GM18907 (cell line): ENCODE measurements around the gene MED12L.
A peak's percentile ranks its signal among the peaks of the same experiment; 100 is the strongest.
"Not testable (repeated sequence)": the region's sequence is repeated elsewhere in the genome, so short reads cannot be mapped to it uniquely, and the experiment has no call there.

Source experiments
- ATAC-seq: cut with Tn5 transposase; IDR thresholded peaks from one replicate; pipeline ENCODE4 v1.9.1; 2021; ENCODE audit warnings: mild to moderate bottlenecking, moderate library complexity; ENCODE audit not compliant: unreplicated experiment

The MED12L gene

DNA sequence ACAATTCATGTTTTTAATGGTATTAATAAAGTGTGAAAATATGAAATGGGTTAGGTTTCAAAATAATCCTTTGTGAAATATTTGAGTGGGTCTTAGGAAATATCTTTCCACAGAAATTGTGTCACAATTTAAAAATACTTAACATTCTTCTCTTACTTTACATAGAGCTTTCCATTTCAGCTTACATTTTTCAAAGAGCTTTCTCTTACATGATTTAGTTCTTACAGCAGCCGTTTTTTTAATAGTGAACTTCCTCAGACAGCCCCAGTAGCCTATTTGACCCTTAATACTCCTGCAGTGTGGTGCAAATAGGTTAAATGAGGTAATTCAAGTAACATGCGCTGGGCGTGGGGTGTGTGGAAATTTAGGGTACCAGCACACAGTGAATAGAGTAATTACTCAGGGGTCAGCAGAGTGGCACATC is 277.3 kb downstream of the MED12L start:
- ATAC-seq = no peak

DNA sequence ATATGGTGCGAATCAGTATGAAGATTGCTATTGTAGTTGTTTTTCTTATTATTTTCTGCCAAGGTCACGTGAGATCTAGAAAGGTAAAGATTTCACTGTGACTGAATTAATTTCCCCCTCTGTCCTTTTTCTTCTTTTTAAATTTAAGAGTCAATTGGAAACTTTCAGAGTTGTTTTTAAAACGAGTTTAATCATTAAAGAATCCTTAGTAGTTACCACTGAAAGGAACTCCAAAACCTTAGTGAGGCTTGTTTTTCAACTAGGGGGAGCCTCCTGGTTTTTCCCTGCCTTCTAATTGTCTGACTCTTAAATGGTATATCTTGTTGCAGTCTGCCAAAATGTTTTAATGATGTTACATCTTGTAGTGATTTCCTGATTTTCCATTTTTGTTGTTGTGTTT is 281.5 kb downstream of the MED12L start:
- ATAC-seq = no peak

DNA sequence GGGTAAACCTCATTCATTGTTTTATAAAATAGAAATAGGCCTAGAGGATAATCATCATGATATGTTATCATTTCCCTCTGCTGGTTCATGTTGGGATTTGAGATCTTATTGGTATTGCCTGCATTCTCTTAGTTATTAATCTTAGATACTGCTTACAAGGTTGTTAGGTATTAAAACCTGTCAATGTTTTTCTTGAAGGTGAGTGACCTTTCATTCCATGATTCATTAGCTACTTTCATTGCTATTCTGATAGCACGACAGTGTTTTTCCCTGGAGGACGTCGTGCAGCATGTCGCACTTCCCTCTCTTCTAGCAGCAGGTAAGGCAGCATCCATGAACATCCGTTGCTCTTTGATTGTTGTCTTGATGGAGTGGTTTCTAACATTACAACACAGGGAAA is 282.0 kb downstream of the MED12L start:
- ATAC-seq = no peak

DNA sequence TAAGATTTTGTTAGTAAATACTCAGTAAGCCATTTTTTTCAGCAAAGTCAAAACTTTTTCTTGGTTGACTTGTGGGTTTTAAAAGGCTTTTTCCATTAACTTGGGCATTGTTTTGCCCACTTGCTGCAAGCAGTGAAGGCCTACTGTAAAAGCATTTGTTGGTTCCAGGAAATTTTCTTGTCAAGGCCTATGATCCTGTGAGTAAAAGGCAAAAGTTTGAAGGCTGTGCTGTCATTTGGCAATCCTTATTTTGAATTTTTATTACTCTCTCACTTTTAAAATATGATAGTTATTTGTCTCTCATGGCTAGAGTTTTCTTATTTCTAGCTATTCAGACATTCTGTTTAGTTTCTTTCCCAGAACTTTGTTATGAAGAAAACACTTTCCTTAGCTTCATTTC is 286.1 kb downstream of the MED12L start:
- no peak for ATAC-seq

DNA sequence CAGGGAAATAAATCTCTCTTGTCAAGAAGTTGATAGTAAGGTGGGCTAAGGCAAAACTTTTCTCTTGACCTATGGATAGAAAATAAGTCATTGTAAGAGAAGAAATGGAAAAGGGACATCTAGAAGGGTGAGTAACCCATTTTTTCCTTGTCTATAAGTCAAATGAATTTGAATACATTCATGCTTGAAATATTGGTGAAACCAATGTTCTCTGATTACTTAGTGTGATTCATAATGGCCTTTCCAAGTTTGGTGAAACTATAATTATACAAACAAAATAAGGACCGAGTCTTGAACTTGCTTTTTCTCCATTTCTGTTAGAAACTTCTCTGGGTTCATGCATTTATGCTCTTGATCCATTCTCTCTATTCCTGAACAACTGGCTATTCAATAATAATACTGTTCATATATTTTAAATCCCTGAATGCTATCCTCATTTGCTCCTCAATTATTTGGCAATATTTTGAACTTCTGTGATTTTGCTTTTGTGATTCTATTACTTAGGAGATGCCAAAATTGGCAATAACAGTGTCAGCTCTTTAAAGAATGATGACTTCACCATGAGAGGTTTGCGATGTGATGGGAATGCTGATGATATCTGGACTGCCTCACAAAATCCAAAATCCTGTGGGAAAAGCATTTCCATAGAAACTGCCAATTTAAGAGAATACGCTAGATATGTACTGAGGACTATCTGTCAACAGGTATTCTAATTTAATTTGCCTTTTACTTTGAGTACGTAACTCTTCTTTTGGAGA is 286.8 kb downstream of the MED12L start:
- ATAC-seq = no peak

DNA sequence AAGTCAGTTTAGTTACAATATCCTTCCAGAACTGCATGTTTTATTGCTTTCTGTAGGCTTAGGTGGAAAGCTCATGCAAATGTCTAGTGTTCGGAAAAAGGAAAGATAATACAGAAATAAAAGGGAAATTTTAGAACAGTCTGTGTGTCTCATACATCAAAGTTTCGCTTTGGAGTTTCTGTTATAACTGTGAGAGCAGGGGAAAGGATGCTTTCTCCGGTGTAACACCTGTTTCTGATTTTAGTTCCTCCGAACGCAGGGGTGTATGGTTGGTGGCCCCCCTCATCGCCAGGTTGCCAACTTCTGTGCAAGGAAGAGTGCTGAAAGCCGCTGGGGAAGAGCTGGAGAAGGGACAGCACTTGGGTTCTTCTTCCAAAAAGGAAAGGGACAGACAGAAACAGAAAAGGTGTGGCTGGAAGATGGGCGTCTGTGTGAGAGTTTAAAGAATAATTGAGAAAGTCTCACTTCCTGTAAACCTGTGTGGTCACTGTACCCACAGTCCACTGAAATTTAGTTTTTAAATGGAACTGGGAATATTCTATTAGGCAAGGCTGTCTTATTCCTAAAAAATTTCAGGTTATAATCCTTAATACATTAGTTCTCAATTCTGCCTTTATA is 292.4 kb downstream of the MED12L start:
- no peak for ATAC-seq

DNA sequence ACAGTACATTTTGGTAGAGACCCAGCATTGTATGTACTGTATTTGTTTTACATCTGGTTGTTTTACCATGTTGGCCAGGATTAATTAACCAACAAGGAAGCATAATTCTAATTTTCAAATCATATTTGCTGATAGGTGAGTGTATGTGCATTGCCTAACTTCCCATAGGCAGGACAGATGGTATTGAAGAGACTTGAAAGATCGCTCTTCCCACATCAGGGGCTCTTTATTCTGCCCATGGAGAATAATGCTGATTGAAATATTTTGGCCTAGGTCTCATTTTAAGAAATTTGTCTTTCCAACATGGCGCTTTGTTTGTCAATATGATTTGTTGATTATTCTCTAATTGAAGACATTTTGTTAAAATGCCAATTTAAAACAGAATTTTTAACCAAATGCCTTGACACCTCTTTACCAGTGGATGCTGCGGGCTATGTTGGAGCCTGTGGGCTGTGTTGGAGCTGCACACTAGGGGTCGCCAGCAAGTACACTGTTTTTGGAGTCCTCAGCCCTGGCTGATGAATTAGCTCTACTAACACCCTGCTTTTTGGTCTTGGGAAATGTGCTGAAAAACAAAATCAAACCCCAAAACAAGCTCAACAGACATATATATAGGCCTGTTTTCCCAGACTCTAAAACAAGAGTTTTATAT is 293.7 kb downstream of the MED12L start:
- ATAC-seq = peak; percentile 35

DNA sequence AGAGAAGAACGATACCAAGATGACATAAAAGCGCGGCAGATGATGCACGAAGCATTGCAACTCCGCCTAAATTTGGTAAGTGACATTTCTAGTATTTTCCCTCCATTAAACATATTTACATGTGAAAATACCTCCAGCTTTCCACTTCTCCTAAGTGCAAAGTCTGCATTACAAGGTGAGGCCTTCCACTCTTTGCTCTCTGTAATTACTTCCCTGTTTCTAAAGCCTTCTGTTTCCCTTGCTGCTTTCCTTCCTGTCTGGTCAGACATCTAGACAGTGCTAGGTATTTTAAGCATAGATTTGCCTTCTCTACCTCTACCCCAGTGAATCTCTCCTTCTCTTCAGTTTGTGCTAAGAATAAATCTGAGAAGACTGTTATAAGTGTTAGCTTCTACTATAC is 297.2 kb downstream of the MED12L start:
- ATAC-seq = peak; percentile 39

DNA sequence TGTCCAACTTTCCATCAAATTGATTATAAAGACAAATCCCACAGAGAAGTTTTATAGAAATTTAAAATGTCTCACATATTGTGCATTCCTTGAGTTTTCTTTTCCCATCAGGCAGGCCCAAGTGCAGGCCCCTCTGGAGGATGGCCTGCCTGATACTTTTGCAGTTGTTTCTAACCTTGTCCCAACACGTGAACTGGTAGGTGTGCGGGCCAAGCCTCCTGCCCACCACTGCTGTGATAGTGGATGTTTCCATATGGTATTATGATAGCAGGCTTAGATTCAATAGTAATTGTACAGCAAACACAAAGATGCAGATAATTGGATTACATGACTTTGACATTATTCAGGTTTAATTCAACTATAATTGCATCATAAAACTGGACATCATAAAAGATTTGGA is 297.6 kb downstream of the MED12L start:
- peak; percentile 22 for ATAC-seq

DNA sequence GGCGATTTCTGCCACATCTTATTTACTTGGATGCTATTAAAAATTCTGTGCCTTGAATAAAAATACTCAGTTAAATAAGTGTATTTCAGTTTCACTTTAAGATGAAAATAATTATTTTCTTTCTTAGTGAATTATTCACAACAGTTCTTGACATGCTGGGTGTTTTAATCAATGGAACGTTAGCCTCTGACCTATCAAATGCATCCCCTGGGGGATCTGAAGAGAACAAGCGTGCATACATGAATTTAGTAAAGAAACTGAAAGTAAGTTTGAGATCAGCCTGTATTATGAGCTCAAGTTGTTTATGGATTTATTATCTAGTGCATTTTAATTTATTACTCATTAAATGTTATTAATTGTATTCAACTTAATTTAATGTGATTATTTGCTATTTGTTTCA is 298.5 kb downstream of the MED12L start:
- ATAC-seq = peak; percentile 76

DNA sequence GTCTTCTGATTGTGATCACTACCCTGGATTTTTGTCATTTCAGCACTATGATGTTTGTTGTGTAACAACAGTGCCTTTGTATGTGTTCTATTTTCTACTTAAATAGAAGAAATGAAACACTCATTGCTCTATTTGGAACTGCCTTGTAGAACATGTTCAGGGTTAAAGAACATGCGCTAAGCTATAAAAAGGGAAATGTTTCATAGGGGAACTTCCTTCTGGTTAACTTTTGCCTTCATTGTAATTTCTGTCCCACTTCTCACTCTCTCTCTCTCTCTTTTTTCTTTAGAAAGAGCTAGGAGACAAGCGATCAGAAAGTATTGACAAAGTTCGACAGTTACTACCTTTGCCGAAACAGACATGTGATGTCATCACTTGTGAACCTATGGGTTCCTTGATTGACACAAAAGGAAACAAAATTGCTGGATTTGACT is 299.3 kb downstream of the MED12L start, which contains the start of gene P2RY12:
TSS of gene P2RY12 (minus strand) at position 13 of the 434 bp plus-strand sequence. CDS start 45,908 bp downstream, outside the sequence.
- peak; percentile 39 for ATAC-seq

DNA sequence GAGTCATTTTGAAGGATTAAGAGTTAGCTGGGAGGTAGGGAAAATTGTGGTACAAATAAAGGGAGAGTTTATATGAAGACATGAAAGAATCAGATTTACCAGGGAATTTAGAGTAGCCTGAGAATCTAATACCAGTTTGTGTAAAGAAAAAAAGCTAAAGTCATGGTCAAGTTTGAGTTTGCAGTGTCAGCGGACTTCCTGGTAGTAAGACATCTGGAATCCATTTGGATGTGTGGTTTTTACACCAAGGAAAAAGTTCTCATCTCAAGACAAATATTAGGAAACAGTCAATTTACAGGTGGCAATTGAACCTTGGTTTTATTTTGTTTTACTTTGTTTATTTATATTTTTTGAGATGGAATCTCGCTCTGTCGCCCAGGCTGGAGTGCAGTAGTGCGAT is 300.6 kb downstream of the MED12L start:
- no peak for ATAC-seq

DNA sequence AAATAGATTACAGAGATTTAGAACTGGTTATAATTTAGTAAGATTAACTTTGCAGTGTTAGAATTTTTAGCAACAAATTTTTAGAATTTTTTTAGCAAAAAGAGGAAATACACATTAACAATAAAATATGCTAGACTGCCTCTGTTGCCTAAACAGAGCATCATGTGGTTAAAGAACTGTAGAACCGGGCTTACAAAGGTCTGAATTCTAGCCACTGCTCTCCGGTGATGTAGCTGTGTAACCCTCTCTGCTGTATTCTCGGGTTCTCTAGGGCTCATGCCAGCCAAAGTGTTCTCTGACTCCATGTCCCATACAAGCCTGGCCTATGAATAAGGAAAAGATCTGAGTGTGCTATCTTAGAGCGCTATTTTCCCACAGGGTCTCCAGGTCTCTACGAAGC is 302.0 kb downstream of the MED12L start:
- ATAC-seq = no peak

DNA sequence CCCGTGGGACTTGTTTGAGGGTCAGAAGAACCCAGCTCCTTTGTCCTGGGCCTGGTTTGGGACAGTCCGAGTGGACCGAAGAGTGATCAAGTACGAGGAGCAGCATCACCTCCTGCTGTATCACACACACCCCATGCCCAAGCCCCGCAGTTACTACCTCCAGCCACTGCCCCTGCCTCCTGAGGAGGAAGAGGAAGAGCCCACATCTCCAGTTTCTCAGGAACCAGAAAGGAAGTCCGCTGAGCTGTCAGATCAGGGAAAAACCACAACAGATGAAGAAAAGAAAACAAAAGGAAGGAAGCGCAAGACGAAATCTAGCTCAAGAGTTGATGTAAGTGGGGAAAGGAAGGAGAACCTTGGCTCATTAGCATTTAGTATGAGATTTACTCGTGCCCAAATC is 302.4 kb downstream of the MED12L start:
- ATAC-seq = no peak

DNA sequence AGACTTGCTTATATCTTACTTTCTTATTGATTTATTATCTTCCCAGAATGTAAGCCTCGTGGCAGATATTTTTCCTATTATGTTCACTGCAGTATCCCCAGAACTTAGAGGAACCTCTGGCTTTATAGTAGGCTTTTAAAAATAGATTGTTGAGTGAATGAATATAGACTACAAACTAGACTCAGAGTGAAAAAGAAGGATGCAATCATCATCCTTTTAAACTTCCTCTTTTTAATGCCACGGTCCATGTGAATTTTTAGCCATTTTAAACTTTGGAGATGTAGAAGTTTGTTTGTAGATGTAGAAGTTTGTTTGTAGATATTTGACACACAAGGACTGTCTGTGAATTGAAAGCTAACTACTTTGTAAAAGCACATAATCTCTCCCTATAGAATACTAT is 306.3 kb downstream of the MED12L start:
- no peak for ATAC-seq

DNA sequence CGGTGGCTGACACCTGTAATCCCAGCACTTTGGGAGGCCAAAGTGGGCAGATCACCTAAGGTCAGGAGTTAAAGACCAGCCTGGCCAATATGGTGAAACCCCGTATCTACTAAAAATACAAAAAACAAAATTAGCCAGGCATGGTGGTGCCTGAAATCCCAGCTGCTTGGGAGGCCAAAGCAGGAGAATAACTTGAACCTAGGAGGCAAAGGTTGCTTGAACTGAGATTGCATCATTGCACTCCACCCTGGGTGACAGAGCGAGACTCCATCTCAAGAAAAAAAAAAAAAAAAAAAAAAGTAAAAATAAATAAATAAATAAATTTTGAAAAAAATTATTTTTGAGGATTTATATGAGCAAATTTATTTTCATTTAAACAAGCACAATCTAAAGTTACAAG is 306.7 kb downstream of the MED12L start:
- not testable (repeated sequence) for ATAC-seq

DNA sequence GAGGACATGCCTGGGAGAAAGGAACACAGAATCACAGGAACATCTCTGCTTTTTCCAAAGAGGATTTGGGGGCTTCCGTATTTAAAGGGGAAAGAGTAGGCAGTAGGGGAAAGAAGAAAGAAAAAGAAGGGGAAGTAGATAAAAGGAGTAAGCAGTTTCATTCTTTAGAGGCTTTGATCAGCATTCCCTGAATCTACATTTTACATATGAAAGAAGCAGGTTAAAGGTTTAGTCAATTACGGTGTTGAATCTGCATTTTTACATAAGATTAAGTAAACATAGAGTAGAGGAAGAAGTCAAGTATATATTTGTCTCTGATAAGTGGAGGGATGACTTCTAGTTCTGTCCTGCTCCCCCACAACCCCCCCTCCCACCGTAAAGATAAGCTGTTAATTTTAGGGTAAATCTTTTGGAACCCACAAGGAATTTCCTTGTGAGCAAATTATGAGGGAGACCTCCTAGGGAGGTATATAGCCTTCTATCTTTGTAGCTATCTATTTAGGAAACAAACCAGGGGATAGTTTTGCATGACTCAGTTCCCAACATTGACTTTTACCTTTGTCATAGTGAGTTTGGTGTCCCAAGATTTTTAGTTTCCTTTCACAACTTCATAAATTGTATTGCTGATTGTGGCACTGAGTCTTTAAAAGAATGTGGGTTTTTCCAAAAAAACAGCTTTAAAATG is 307.8 kb downstream of the MED12L start:
- ATAC-seq = no peak

DNA sequence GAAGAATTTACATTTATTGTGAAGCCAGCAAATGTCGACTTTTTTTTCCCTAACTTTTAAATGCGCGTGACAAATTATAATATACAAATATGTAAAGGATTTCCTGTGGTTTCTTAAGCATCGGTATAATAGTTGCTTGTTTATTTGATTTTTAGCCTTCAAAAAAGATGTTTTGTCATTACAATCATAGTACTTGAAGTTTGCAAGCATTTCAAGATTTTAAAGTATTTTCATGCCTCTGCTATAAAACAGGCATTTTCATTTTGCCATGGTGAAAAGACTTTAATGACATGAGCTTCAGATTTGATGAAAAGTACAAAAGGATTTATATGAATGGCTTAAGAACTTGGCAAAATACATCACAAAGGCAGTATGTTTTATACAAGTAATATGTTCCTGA is 308.5 kb downstream of the MED12L start:
- no peak for ATAC-seq

DNA sequence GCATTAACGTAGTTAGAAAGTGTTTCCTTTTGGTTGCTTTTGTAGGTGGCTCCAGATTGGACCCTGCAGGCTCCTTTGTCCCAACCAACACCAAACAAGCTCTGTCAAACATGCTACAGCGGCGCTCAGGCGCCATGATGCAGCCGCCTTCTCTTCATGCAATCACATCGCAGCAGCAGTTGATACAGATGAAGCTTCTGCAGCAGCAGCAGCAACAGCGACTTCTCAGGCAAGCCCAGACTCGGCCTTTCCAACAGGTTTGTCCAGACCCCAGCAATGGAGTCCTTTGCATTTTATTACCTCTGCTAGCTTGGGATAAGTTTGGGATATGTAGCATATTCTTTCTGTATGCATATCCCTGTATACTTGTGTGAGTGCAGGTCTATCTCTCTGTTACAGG is 309.1 kb downstream of the MED12L start:
- no peak for ATAC-seq

DNA sequence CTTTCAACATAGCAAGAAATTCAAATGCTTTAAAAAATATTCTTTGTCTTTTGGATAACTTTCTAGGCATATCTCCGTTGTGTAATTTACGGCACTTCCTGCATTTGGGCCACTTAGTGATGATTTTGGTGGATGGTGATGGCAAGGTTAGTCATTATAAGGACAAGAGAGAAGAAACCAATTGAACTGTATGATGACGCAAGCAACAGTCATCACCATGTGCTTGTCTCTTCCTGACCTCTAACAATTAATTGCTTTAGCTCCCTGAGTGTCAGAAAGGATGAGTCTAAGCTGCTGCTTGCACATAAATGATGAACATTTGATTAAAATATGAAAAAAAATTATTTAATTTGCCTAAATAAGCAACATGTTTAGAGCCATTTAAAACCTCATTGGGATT is 310.3 kb downstream of the MED12L start:
- no peak for ATAC-seq

DNA sequence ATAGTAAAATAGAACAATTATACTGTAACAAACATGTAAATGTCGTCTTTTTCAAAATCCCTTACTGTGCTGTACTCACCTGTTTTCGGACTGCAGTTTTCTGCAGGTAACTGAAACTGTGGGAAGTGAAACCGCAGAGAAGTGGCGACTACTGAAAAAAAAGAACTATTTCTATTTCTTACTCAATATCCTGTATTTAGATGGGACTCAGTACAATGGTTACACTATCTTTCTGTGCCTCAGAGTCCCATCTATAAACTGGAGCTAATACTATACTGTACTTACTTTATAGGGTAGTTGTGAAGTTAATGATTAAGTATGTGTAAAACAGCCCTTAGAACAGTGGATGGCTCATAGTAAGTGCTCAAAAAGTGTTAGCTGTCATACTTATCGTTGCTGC is 313.4 kb downstream of the MED12L start:
- ATAC-seq = peak; percentile 51
